Peyer's patch (tissue), 4 donors: ENCODE measurements around the gene VTI1A.

Source experiments
- CTCF ChIP-seq, 6 experiments: fragments of 450-650 bp in 4 of 6; fragments of 200-600 bp in 2 of 6; sonication (generic) in 1 of 6; IDR thresholded peaks; one replicate each; pipeline ENCODE4 v1.5.1; 2017 to 2019; ENCODE audit warnings: antibody characterized with exemption in 6 of 6, mild to moderate bottlenecking in 3 of 6, moderate library complexity in 1 of 6
- POLR2A ChIP-seq, 2 donors: fragments of 450-650 bp; IDR thresholded peaks; one replicate each; pipeline ENCODE4 v1.5.1; 2017; ENCODE audit warnings: antibody characterized with exemption in 2 of 2, mild to moderate bottlenecking in 2 of 2, moderate library complexity in 2 of 2

GRCh38 chr10:112524641-112525040, 77.6 kb downstream of the VTI1A start:
- TF ChIP-seq CTCF (IDR thresholded peaks at IDR 0.05) (no peak), POLR2A (IDR thresholded peaks at IDR 0.05) (no peak)
